Measurements from ENCODE around the gene KISS1R.
A peak's percentile ranks its signal among the peaks of the same experiment; 100 is the strongest.
"Not testable (repeated sequence)": the region's sequence is repeated elsewhere in the genome, so short reads cannot be mapped to it uniquely, and the experiment has no call there.

Gene KISS1R

GRCh38 chr19:955803-956765 lies 39.0 kb downstream of the KISS1R start:
- no peak for DNase-seq

GRCh38 chr19:956766-957440 lies 39.8 kb downstream of the KISS1R start:
- DNase-seq = no peak

GRCh38 chr19:957578-957977 lies 40.4 kb downstream of the KISS1R start:
- DNase-seq = not testable (repeated sequence)

- peak; percentile 48 to 61 for DNase-seq
Measured at GRCh38 chr19:958967-959855, 42.1 kb downstream of the KISS1R start.

- no peak for DNase-seq
Measured at GRCh38 chr19:960020-960419, 42.9 kb downstream of the KISS1R start.

GRCh38 chr19:960601-960938 lies 43.4 kb downstream of the KISS1R start:
- DNase-seq = no peak

GRCh38 chr19:961866-962620 lies 44.9 kb downstream of the KISS1R start:
- DNase-seq = no peak

- no peak for DNase-seq
Measured at GRCh38 chr19:962683-963400, 45.7 kb downstream of the KISS1R start.

GRCh38 chr19:963486-963951 lies 46.4 kb downstream of the KISS1R start:
- DNase-seq = no peak

GRCh38 chr19:964116-964520 lies 47.0 kb downstream of the KISS1R start:
- DNase-seq = no peak

GRCh38 chr19:964761-965694 lies 47.9 kb downstream of the KISS1R start:
- no peak for DNase-seq

- DNase-seq = no peak
Measured at GRCh38 chr19:966485-967088, 49.5 kb downstream of the KISS1R start.

Data from activated CD4-positive, alpha-beta T cell treated with anti-CD3 and anti-CD28 coated beads, Interleukin-2, amount 50 U/mL, for 48 hours (primary cell).